HG02610 (cell line): ENCODE measurements around the gene EFEMP1.

ENCODE experiments used
- ATAC-seq: cut with Tn5 transposase; IDR thresholded peaks from one replicate; pipeline ENCODE4 v1.9.1; 2021; ENCODE audit warnings: mild to moderate bottlenecking, moderate library complexity; ENCODE audit not compliant: unreplicated experiment

The EFEMP1 gene

DNA sequence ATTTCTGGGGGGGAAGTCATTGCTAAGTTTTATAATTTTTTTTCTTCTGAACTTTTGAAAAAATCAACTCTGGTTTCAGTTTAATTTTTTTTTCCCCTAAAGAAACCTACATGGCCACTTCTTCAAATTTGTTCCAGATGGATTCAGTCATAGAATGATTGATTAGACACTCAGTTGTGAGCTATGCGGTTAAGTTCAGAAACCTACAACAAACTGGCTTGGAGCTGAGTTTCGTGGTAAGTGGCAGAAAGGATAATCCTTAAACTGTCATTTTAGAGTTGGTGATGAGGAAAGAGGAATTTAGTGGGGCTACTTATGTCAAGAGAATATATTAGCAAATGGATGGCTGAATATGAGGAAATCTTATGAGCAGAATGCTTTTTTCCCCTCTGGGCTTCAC lies 23.7 kb downstream of the EFEMP1 start:
- no peak for ATAC-seq

DNA sequence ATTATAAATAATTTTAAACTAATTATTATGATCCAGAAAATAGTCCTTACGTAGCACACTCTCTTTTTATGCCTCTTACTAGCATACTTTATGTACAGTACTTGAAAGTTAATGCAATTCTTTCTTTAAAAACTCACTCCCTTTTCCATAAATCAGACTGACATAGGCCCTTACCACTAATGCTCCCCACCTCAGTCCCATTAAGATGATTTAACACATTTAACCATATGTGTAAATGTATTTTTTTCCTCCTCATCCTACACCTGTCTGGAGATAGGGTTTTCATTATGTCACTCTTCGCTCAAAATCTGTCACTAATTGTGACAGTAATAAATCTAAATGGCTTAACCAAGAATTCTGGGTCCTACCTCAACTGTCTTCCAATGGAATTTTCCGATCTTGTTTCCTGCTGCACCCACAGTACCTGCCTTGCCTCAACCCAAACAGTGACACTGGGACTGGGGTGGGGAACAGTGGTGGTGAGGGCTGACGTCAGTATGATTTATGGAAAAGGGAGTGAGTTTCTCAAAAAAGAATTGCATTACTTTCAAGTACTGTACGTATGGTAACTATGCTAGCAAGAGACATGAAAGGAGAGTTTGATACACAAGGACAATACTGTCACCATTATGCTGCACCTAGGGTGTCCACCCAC lies 25.1 kb downstream of the EFEMP1 start:
- no peak for ATAC-seq

GRCh38 chr2:55896633-55897032 lies 26.9 kb downstream of the EFEMP1 start:
- ATAC-seq, result no peak

DNA sequence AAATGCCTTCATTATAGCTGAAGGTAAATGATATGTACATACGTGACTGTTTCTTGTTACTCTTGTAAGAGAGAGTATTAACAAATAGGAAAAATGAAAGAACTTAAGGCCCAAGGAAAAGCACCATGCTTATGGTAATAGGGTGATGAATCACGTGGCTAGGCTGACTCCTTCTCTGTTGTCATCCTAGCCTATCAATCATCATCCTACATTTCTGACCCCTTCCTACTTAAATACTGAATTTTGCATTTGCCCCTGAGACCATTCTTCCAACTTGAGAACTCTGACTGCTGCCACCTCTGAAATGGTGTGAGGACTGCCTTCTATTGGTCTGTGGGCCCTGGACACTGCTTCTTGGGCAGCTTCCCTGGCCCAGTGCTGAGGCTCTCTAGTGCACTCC lies 28.9 kb downstream of the EFEMP1 start:
- no peak for ATAC-seq

GRCh38 chr2:55891671-55892094 lies 31.9 kb downstream of the EFEMP1 start:
- no peak for ATAC-seq

DNA sequence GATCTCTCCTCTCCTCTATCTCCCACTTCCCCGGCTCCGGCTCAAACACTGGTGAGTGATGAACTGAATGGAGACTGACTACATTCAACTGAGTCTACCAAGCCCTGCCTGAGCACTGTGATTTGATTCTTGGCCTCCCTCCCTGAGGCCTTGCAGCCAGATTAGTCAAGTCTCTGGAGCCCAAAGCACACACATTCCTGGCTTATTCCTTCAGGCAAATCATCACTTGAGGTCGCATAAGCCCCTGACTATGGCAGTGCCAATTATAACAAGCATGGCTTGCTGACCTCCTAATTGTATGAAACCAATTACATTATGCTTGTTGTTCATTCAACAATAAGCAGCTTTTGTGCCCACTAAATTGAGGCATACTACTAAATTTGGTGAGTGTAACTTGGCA lies 34.6 kb downstream of the EFEMP1 start:
- ATAC-seq, result no peak

DNA sequence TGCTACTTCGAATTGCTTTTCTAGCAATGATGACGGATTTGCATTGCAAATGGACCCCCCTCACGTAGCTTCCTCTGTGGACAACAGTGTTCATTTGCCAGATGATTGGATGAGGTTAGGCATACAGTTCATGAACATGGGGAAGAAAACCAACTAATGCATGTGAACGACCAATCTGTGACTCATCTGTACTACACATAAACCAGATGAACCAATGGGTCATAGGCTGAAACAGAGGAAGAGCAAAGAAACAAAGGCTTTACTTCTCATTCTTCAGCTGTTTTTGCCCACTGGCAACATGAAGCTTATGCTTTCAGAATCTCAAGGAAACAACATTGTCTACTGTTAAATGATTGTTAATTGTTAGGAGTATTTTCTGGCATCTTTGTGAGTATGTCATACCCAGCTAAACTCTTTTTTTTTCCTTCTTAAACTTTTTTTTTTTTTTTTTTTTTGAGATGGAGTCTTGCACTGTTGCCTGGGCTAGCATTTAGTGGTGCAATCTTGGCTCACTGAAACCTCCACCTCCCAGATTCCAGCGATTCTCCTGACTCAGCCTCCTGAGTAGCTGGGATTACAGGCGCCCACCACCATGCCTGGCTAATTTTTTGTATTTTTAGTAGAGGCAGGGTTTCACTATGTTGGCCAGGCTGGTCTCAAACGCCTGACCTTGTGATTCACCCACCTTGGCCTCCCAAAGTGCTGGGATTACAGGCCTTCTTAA lies 35.5 kb downstream of the EFEMP1 start:
- no peak for ATAC-seq

GRCh38 chr2:55887351-55887750 lies 36.2 kb downstream of the EFEMP1 start:
- ATAC-seq, result no peak

DNA sequence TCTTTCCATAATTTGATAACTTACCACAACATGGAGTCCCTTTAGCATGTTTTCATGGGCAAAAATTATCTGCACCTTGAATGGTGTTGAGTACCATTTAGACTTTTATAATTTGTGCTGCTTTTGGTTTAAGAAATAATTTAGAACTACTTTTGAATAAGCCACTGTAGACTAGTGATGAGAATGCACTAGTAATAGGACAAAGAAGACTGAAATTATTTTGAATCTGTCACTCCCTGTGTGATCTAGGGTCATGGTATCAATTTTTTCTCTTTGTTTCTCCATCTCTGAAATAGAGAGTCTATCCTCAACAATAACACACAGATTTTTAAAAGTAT lies 37.7 kb downstream of the EFEMP1 start:
- ATAC-seq, result no peak

DNA sequence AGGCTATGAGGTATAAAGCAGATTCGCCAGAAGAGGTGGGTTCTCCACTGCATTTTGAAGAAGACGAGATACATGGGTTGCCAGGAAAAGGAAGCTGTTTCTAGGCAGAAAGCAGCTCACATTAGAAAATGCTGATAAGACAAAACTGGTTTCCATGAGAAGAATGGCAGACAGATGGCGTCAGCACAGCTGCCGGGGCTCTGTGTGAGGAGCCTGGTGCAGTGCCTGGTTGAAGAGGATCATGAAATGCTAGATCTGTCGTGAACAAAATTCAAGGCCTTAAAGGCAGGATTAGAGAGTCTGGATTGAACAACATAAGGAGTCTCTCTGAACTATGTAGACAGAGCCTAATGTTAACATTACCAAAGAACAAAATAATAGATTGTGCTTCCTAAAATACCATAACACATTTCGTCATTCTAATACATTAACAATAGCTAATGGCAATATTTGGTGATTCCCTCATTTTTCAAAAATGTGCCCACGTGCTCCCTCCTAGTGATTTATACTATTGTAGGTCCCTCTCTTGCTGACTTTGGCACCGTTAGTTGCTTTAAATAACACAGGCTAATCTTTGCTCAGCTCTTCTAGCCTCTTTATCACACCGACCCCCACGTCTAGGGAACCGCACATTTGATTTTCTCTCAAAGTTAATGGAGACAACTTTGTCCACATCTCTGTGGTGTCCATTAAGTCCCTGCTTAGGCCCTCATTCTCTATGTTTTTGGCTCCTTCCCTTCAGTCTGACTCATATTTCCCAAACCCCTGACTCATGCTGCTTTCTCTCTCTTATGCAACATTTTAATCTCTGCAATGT lies 38.2 kb downstream of the EFEMP1 start:
- ATAC-seq, result no peak

DNA sequence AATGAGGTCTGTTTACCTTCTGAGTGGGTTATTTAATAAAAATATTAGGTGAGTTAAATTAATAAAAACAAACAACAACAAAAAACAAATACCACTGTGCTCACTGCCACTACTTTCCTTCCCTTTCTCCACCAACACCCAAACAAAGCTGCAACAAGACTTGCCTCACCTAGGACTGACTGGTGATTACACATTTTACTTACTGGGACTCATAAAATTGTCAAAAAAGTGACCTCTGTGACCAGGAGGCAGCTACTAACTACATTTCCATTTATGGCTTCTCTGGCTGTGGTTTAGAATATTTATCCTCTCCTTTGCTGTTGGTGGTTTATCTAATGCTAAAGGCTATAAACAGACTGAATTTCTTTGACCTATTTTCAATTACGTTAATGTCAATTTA lies 39.8 kb downstream of the EFEMP1 start:
- ATAC-seq, result no peak

DNA sequence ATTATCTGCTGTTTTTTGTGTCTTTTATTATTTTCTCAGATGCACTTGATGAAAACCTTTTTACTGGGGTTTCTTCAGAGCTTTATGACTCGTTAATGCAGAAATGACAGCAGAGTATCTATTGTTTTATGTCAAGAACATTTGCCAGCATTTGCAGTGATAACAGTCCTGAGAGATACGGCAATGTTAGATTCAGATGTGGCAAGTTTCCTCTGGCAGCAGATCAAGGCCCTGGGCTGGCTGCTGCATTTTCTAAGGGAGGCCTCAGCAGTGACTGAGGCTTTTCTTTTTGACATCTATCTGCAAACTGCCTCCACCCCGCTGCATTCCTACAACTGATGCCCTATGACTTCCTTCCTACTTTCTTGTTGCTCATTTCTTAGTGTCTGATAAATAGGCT lies 40.2 kb downstream of the EFEMP1 start:
- no peak for ATAC-seq

DNA sequence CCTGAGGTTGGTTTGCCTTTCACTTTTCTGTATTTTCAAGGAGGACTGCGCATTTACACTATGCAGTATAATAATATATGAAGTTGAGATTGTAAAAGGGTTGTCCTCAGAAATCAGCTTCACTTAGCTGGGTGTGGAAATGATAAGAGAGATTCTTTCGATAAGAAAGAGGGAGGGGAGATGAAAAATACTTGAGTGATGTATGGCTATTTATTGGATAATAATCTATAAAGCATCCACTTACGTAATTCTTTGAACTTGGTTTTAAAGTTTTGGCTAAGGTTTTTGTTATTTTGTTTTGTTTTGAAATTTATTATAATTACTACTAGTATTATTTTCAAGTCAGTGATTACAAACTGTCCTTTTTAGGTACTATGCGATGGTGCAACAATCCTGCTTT lies 40.6 kb downstream of the EFEMP1 start:
- no peak for ATAC-seq

DNA sequence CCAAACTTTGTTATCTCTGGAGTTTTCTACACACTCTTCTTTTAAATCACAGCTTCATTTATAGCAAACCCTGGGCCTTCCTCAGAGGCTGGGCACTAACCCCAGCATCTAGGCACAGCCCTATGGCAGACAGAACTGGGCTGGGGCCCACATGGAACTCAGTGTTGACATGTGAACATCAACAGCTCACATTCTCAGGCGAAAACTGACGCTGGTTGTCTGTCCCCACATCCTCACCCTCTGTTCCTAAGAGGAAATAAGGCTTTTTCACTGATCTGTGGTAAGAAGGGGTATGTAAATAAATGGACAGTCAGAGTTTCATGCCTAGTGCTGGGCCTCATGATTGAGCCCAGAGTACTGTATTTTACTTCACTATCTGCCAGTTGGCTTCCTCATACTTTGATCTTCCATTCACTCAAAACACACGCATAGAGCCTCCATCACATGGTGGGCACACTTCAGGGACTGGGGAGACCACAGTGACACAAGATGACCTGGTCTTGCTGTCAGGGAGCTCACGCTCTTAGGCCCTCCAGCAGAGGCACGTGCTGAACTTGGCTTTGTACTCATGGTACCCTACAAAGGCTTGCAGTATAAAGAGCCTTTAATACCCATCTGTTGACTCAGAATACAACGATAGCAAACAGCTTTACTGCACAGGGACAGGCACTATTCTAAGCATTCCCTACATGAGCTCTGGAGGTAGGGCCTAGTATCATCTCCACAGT lies 43.0 kb downstream of the EFEMP1 start:
- no peak for ATAC-seq

GRCh38 chr2:55879976-55880375 lies 43.6 kb downstream of the EFEMP1 start:
- ATAC-seq, result no peak

GRCh38 chr2:55877087-55877436 lies 46.5 kb downstream of the EFEMP1 start:
- no peak for ATAC-seq

DNA sequence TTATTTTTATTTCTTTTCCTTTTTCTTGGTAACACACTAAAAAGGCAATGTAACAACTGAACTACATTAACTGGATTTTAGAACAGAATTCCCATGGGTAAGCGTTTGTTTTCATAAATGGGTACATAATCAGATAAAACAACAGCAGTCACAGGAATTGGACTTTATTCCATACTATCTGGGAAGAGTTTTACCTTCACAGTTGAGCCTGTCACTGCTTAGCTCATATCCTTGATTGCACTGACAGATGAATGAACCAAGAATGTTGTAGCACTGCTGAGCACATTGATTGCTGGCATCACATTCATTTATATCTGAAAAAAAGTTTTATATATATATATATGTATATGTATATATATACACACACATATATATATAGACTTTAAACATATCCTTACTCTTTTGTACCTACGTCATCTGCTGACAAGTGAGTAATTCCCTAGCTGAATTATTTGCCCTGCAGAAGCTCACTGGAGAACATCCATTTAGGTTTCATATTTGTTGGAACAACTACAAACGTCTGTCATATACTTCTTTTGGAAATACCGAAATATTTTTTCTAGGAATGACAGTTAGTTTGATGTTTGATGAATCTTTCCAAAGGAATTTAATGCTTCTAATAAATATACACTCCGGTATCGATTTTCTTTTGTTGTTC lies 47.0 kb downstream of the EFEMP1 start:
- no peak for ATAC-seq

DNA sequence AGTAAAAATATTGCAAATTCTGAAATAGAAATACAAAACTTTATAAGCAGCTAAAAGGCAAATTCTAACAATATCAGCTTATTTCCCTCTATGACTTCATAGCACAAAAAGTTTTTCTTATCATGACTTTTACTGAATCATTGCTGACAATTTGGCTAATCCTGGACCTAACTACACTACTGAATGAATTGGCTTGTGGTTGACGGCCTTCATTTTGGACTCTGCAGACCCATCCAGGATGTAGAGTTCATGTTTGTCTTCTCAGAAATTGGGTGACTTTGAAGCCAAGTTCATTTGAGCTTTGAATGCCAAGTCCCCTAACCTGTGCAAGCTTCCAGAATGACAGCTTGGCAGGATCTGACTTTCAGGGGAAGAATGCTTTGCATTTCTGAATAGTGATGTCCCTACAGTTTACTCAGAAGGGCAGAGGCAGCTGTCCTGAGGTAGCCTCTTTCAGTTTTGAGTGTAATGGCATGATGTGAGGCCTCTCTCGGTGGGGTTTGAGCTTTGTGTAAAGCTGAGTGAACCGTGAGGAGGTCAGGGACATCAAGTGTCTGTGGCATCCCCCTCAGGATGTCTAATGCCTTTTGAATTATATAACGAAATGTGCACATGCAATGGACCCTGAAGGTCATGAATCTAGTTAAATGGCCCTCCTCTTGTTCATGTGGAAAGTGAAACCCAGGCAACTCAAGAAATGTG lies 48.0 kb downstream of the EFEMP1 start:
- peak; percentile 79 for ATAC-seq

DNA sequence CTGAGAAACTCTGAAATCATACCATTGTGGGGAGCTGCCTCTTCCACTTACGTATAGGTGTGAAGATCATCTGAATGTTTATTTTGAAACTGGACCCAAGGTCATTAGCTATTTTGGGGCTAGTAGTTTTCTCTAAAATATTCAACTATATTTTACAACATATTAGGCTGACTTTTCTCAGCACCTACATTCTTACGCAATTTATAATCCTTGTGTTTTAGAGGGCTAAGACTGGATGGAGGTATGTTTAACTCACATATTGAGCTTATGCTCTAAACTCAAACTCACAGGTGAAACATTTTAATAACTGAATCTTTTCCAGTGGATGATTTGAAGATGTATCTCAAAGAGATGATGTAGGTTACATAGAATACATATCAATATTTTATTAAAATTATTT lies 49.2 kb downstream of the EFEMP1 start:
- ATAC-seq, result no peak

DNA sequence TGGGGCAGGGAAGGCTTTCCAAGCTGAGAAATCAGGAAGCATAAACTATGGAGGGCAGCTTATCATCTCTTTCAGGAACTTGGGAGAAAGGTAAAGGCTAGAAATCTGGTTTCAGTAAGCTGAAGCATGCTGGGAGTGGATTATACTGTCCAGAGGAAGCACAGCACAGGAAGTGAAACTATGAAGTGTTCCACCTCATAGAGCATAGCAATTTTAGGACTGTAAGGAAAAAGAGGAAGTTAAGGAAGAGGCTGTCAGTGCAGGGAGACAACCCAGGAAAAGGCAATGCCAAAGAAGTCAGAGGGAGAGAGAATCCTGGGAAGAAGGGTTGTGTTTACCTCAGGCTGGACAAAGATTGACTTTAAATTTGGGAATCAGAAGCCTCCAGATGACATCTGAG lies 51.9 kb downstream of the EFEMP1 start:
- peak; percentile 31 for ATAC-seq
